Keratinocyte (primary cell): ENCODE data around the gene SZT2. TPM values are rescaled to one million over a fixed set of nuclear protein-coding genes. Genes with fewer than 3 reads are reported as not detected.

Experiments
- DNase-seq: peaks from one replicate; pipeline ENCODE4 v3.0.0-alpha.2; 2011; ENCODE audit warnings: low read depth, missing footprints, low spot score
- FAIRE-seq: peaks from 2 replicates; lab custom pipeline; 2011; peaks lifted over from hg19 to GRCh38; lab: Jason Lieb, UNC
- H2AFZ ChIP-seq: 2 replicates; pipeline ENCODE4 v1.6.0; 2012; ENCODE audit warnings: low read length, control low read depth, inconsistent platforms; ENCODE audit not compliant: control insufficient read depth
- H3K27ac ChIP-seq: 2 replicates; pipeline ENCODE4 v1.5.1; 2011; ENCODE audit warnings: low read length; ENCODE audit not compliant: control insufficient read depth, insufficient read depth
- H3K27me3 ChIP-seq: 3 replicates; pipeline ENCODE4 v1.6.0; 2011; ENCODE audit warnings: low read length; ENCODE audit not compliant: control insufficient read depth, insufficient read depth; ENCODE audit errors: extremely low read depth
- H3K36me3 ChIP-seq, 2 experiments: 2 replicates in 1 of 2; 3 replicates in 1 of 2; pipeline ENCODE4 v1.5.1; 2011; ENCODE audit warnings: low read length in 2 of 2, mild to moderate bottlenecking in 1 of 2; ENCODE audit not compliant: control insufficient read depth in 2 of 2, insufficient read depth in 2 of 2; ENCODE audit errors: extremely low read depth in 1 of 2
- H3K4me1 ChIP-seq: 3 replicates; pipeline ENCODE4 v1.5.1; 2011; ENCODE audit warnings: low read length; ENCODE audit not compliant: control insufficient read depth, insufficient read depth; ENCODE audit errors: extremely low read depth
- H3K4me2 ChIP-seq: 3 replicates; pipeline ENCODE4 v1.6.0; 2011; ENCODE audit warnings: low read depth, low read length; ENCODE audit not compliant: control insufficient read depth, insufficient read depth; ENCODE audit errors: extremely low read depth
- H3K4me3 ChIP-seq, 3 experiments: fragments of 200-600 bp in 1 of 3; sonication (generic) in 1 of 3; 2 replicates in 2 of 3; 3 replicates in 1 of 3; pipeline ENCODE4 v1.5.1; 2011 to 2016; ENCODE audit warnings: low read length in 3 of 3, mild to moderate bottlenecking in 3 of 3, control low read depth in 2 of 3, inconsistent platforms in 1 of 3, low read depth in 1 of 3, mixed read lengths in 1 of 3, mixed run types in 1 of 3, moderate library complexity in 1 of 3; ENCODE audit not compliant: control insufficient read depth in 2 of 3, insufficient read depth in 2 of 3; ENCODE audit errors: extremely low read depth in 1 of 3
- H3K79me2 ChIP-seq: 2 replicates; pipeline ENCODE4 v1.6.0; 2012; ENCODE audit warnings: low read length; ENCODE audit not compliant: control insufficient read depth, insufficient read depth
- H3K9ac ChIP-seq: 3 replicates; pipeline ENCODE4 v1.6.0; 2011; ENCODE audit warnings: low read length; ENCODE audit not compliant: control insufficient read depth, insufficient read depth; ENCODE audit errors: extremely low read depth
- H3K9me1 ChIP-seq: 3 replicates; pipeline ENCODE4 v1.6.0; 2011; ENCODE audit warnings: low read length; ENCODE audit not compliant: control insufficient read depth, insufficient read depth; ENCODE audit errors: extremely low read depth
- H3K9me3 ChIP-seq: 2 replicates; pipeline ENCODE4 v1.5.1; 2012; ENCODE audit warnings: low read depth, low read length; ENCODE audit not compliant: control insufficient read depth
- H4K20me1 ChIP-seq: 3 replicates; pipeline ENCODE4 v1.6.0; 2011; ENCODE audit warnings: low read length; ENCODE audit not compliant: control insufficient read depth, insufficient read depth; ENCODE audit errors: extremely low read depth
- EZH2 ChIP-seq: IDR thresholded peaks from one replicate; pipeline ENCODE4 v1.6.1; 2012; ENCODE audit warnings: inconsistent platforms, mild to moderate bottlenecking, low read length, moderate library complexity
- dilution Hi-C: fragments of 300-500 bp; cut with MboI; formaldehyde crosslinking; loops from one replicate; pipeline ENCODE4 v1.7.0; 2020; ENCODE audit warnings: low sequenced_read_pairs; ENCODE audit not compliant: extremely low pct_ligation_motif_present
- polyA plus RNA-seq, 5 experiments: library from polyadenylated mRNA; depleted of rRNA in 3 of 5; stranded (reverse) in 3 of 5; stranded (forward) in 1 of 5; unstranded in 1 of 5; fragments of >200 nt; gene quantifications; 1 replicate in 1 of 5; 2 replicates in 3 of 5; 3 replicates in 1 of 5; pipeline versions ENCODE4 v1.2.1 to v1.2.3, GENCODE V29; 2011 to 2012; ENCODE audit warnings: missing spikeins in 2 of 5, low read depth in 1 of 5, low replicate concordance in 1 of 5
- TF ChIP-seq, protein P1 (sequence below), 3 experiments: IDR thresholded peaks in 1 of 3; conservative IDR thresholded peaks in 1 of 3; optimal IDR thresholded peaks in 1 of 3; 2 replicates in 2 of 3; 3 replicates in 1 of 3; pipeline versions ENCODE3 to v1.5.1; 2011; ENCODE audit warnings: low read length in 3 of 3, mild to moderate bottlenecking in 3 of 3, moderate library complexity in 2 of 3, control low read depth in 1 of 3, inconsistent platforms in 1 of 3; ENCODE audit not compliant: insufficient read depth in 2 of 3; ENCODE audit errors: extremely low read depth in 1 of 3

The SZT2 gene
- polyA plus RNA-seq, 1 donor (not counting 4 experiments of a cell fraction or from before 2014, with no cell fraction given) = 6.1 TPM

DNA sequence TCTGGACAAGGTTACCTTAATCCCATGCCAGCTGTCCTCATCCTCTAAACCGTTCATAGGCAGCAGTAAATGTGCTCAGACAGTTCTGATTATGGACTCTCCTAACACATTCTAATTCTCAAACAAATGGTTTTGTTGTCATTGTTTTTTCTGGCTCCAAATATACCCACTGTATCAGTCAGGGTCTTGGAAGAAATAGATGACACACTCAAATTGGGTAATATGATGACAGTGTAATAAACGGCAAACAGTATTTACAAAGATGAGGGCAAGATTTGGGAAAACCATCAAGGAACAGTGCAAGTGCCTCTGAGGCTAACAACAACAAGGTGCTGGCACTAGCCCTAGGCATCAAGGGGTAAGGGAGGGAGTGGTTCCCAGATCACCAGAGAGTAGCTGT lies 35.2 kb upstream of the SZT2 start:
- Histone ChIP-seq H3K79me2 (peaks cover 9% of the 10 kb centered on the region), H3K9ac (no peak overlapping the region), H3K27me3 (no peaks in the 10 kb centered on the region), H3K36me3 (no peaks in the 10 kb centered on the region), H3K4me3 (no peak overlapping the region), H3K27ac (no peak overlapping the region), H4K20me1 (no peaks in the 10 kb centered on the region), H3K9me1 (no peaks in the 10 kb centered on the region), H2AFZ (no peak overlapping the region), H3K4me1 (peaks cover 9% of the 10 kb centered on the region), H3K9me3 (no peaks in the 10 kb centered on the region), H3K4me2 (no peak overlapping the region)
- dilution Hi-C loops = no loop called here
- no peak for TF ChIP-seq EZH2
- TF ChIP-seq, protein P1, sequence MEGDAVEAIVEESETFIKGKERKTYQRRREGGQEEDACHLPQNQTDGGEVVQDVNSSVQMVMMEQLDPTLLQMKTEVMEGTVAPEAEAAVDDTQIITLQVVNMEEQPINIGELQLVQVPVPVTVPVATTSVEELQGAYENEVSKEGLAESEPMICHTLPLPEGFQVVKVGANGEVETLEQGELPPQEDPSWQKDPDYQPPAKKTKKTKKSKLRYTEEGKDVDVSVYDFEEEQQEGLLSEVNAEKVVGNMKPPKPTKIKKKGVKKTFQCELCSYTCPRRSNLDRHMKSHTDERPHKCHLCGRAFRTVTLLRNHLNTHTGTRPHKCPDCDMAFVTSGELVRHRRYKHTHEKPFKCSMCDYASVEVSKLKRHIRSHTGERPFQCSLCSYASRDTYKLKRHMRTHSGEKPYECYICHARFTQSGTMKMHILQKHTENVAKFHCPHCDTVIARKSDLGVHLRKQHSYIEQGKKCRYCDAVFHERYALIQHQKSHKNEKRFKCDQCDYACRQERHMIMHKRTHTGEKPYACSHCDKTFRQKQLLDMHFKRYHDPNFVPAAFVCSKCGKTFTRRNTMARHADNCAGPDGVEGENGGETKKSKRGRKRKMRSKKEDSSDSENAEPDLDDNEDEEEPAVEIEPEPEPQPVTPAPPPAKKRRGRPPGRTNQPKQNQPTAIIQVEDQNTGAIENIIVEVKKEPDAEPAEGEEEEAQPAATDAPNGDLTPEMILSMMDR (optimal IDR thresholded peaks at IDR 0.05 in 1 of 3, IDR thresholded peaks at IDR 0.05 in 1 of 3, conservative IDR thresholded peaks at IDR 0.05 in 1 of 3; ENCODE audit: extremely low read depth in 1 of 3, insufficient read depth in 2 of 3, low read length in 3 of 3) = no peak
- FAIRE-seq (no peak), DNase-seq (no peak)

DNA sequence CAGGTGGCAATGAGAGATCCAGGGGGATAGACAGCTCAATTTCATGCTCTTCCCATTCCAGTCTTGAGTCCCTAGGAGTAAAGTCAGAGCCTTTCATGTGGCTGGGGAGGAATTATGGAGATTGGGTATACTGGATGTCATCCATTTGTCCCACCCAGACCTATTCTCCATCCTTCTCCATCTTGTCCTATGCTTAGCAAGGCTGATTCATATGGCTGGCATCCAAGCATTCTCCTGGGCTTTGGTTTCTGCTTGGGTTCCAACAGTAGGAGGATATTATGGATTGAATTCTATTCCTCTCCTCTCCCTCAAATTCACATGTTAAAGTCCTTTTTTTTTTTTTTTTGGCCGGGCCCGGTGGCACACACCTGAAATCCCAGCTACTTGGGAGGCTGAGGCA lies 34.8 kb upstream of the SZT2 start:
- Histone ChIP-seq H3K9me3 (no peaks in the 10 kb centered on the region), H4K20me1 (no peaks in the 10 kb centered on the region), H3K27me3 (no peaks in the 10 kb centered on the region), H3K36me3 (no peaks in the 10 kb centered on the region), H3K9ac (no peak overlapping the region), H3K79me2 (peaks cover 13% of the 10 kb centered on the region), H2AFZ (no peak overlapping the region), H3K4me2 (no peak overlapping the region), H3K4me3 (no peak overlapping the region), H3K4me1 (peaks cover 7% of the 10 kb centered on the region), H3K27ac (no peak overlapping the region), H3K9me1 (no peaks in the 10 kb centered on the region)
- DNase-seq (no peak), FAIRE-seq (no peak)
- TF ChIP-seq EZH2 = no peak
- TF ChIP-seq, protein P1 (optimal IDR thresholded peaks at IDR 0.05 in 1 of 3, IDR thresholded peaks at IDR 0.05 in 1 of 3, conservative IDR thresholded peaks at IDR 0.05 in 1 of 3; ENCODE audit: extremely low read depth in 1 of 3, insufficient read depth in 2 of 3, low read length in 3 of 3) = no peak
- dilution Hi-C loops = no loop called here
